Measurements from ENCODE around the gene PYCR2. TPM values are rescaled to one million over a fixed set of nuclear protein-coding genes. Genes with fewer than 3 reads are reported as not detected.

PYCR2 gene
- total RNA-seq, 1 experiment from 2014 or later = 104 TPM

- Histone ChIP-seq H3K79me1 (ENCODE audit: insufficient read depth, low read depth, low read length, poor library complexity, severe bottlenecking) (no peaks in the 10 kb centered on the region), H3K79me2 (ENCODE audit: insufficient read depth, low read length) (no peaks in the 10 kb centered on the region), H2BK5ac (ENCODE audit: insufficient read length, low read length) (no peak overlapping the region), H4K20me1 (ENCODE audit: control insufficient read depth, insufficient read depth, insufficient read length) (no peaks in the 10 kb centered on the region), H4K8ac (replicated peaks; ENCODE audit: insufficient read length, low read depth, low read length) (no peak overlapping the region), H3K4ac (ENCODE audit: low read depth, low read length) (no peak overlapping the region), H3K27ac (ENCODE audit: insufficient read length, low read depth, low read length) (no peak overlapping the region), H4K5ac (ENCODE audit: insufficient read length, low read depth, low read length) (no peak overlapping the region), H3K9me3 (ENCODE audit: control insufficient read depth, low read depth, low read length) (no peaks in the 10 kb centered on the region), H2BK120ac (ENCODE audit: low read depth, low read length, poor library complexity, severe bottlenecking) (no peak overlapping the region), H3K18ac (ENCODE audit: insufficient read length, low read depth, low read length) (no peak overlapping the region), H3K4me1 (ENCODE audit: insufficient read depth, low read length) (no peaks in the 10 kb centered on the region), H3K56ac (ENCODE audit: insufficient read length, low read depth, low read length) (no peak overlapping the region), H4K91ac (ENCODE audit: insufficient read length, low read depth, low read length) (no peak overlapping the region), H3K23ac (ENCODE audit: insufficient read length, low read depth, low read length) (no peak overlapping the region), H3K9ac (ENCODE audit: extremely low read depth, insufficient read length, low read length) (no peak overlapping the region), H2BK12ac (ENCODE audit: insufficient read length, low read depth, low read length) (no peak overlapping the region), H2AK5ac (ENCODE audit: insufficient read length, low read length) (no peak overlapping the region), H2AFZ (ENCODE audit: low read length) (no peak overlapping the region), H3K14ac (ENCODE audit: insufficient read depth, low read length) (no peak overlapping the region), H2BK20ac (ENCODE audit: low read depth, low read length, poor library complexity, severe bottlenecking) (no peak overlapping the region), H2BK15ac (ENCODE audit: low read depth, low read length) (no peak overlapping the region), H3K23me2 (ENCODE audit: insufficient read length, low read depth, low read length, poor library complexity, severe bottlenecking) (no peaks in the 10 kb centered on the region), H3T11ph (ENCODE audit: low read length) (no peak overlapping the region), H3K27me3 (ENCODE audit: insufficient read depth, low read length) (no peaks in the 10 kb centered on the region), H3K4me2 (ENCODE audit: insufficient read depth, insufficient read length, low read length) (no peak overlapping the region)
- Mint-ChIP-seq H3K27me3 (ENCODE audit: low read depth) (no peaks in the 10 kb centered on the region), H3K27ac (no peak overlapping the region), H3K4me1 (no peaks in the 10 kb centered on the region), H3K9me3 (no peaks in the 10 kb centered on the region), H3K4me3 (no peak overlapping the region), H3K36me3 (ENCODE audit: insufficient read depth in 1 of 3, low read depth in 3 of 3) (no peaks in the 10 kb centered on the region)
- WGBS (ENCODE audit: extremely low coverage, insufficient read length, low lambda C conversion rate) = no CpG with 5 or more reads among the region's 5 CpGs
- no peak for DNase-seq
- TF ChIP-seq CTCF (conservative IDR thresholded peaks at IDR 0.05) = no peak
Measured at GRCh38 chr1:225934711-225935110, 10.7 kb upstream of the PYCR2 start.
